GM23338 (cell line): ENCODE measurements around the gene MOB2. TPM values are rescaled to one million over a fixed set of nuclear protein-coding genes. Genes with fewer than 3 reads are reported as not detected.

Experiments used
- ATAC-seq: fragments of 200-7000 bp; cut with Tn5 transposase; 3 replicates; pipeline ENCODE4 v1.9.1; 2020
- DNase-seq: peaks from one replicate; pipeline ENCODE4 v3.0.0-alpha.2; 2015; ENCODE audit warnings: low spot score
- H2AFZ ChIP-seq: fragments of 200-600 bp; sonication (generic); 2 replicates; pipeline ENCODE4 v1.8.0; 2016; ENCODE audit warnings: antibody characterized with exemption, mild to moderate bottlenecking, moderate library complexity
- H3F3A ChIP-seq: fragments of 200-600 bp; sonication (generic); replicated peaks from 2 replicates; pipeline ENCODE4 v1.8.0; 2017; ENCODE audit warnings: antibody characterized with exemption, mixed run types, low read depth
- H3K27ac ChIP-seq: fragments of 200-600 bp; sonication (generic); 2 replicates; pipeline ENCODE4 v1.6.1; 2016; ENCODE audit warnings: low read depth
- H3K27me3 ChIP-seq: fragments of 200-600 bp; sonication (generic); 2 replicates; pipeline ENCODE4 v1.8.0; 2016; ENCODE audit warnings: mild to moderate bottlenecking, mixed run types, moderate library complexity; ENCODE audit not compliant: insufficient read depth
- H3K36me3 ChIP-seq: fragments of 200-600 bp; sonication (generic); 2 replicates; pipeline ENCODE4 v1.8.0; 2016; ENCODE audit warnings: mild to moderate bottlenecking; ENCODE audit not compliant: insufficient read depth
- H3K4me1 ChIP-seq: fragments of 200-600 bp; sonication (generic); 2 replicates; pipeline ENCODE4 v1.8.0; 2016; ENCODE audit warnings: mild to moderate bottlenecking, moderate library complexity; ENCODE audit not compliant: insufficient read depth
- H3K4me2 ChIP-seq: fragments of 200-600 bp; sonication (generic); 2 replicates; pipeline ENCODE4 v1.7.1; 2017; ENCODE audit warnings: mixed run types
- H3K4me3 ChIP-seq: fragments of 200-600 bp; sonication (generic); 2 replicates; pipeline ENCODE4 v1.6.1; 2016; ENCODE audit warnings: mixed run types
- H3K79me2 ChIP-seq: fragments of 200-600 bp; sonication (generic); replicated peaks from 2 replicates; pipeline ENCODE4 v1.8.0; 2017; ENCODE audit warnings: mild to moderate bottlenecking; ENCODE audit not compliant: insufficient read depth
- H3K9me2 ChIP-seq: fragments of 200-600 bp; sonication (generic); 2 replicates; pipeline ENCODE4 v1.8.0; 2017; ENCODE audit not compliant: insufficient read depth
- H4K20me1 ChIP-seq: fragments of 200-600 bp; sonication (generic); replicated peaks from 2 replicates; pipeline ENCODE4 v1.8.0; 2017; ENCODE audit warnings: mild to moderate bottlenecking; ENCODE audit not compliant: insufficient read depth
- H3K27ac Mint-ChIP-seq: 2 replicates; pipeline ENCODE4 v1.8.0; 2020; ENCODE audit warnings: inconsistent platforms, mild to moderate bottlenecking, moderate library complexity, mixed read lengths
- H3K27me3 Mint-ChIP-seq: 3 replicates; pipeline ENCODE4 v1.8.0; 2022; ENCODE audit warnings: low read depth, mild to moderate bottlenecking, moderate library complexity, mixed read lengths, inconsistent platforms; ENCODE audit not compliant: insufficient read depth, poor library complexity
- H3K36me3 Mint-ChIP-seq: 3 replicates; pipeline ENCODE4 v1.8.0; 2021; ENCODE audit warnings: low read depth, mild to moderate bottlenecking, inconsistent platforms, moderate library complexity, mixed read lengths
- H3K4me1 Mint-ChIP-seq: 3 replicates; pipeline ENCODE4 v1.8.0; 2020; ENCODE audit warnings: mild to moderate bottlenecking, inconsistent platforms, mixed read lengths
- H3K4me3 Mint-ChIP-seq: 3 replicates; pipeline ENCODE4 v1.8.0; 2021; ENCODE audit warnings: moderate library complexity, mild to moderate bottlenecking, inconsistent platforms, mixed read lengths
- H3K9me3 Mint-ChIP-seq: 3 replicates; pipeline ENCODE4 v1.8.0; 2020; ENCODE audit warnings: moderate library complexity, mild to moderate bottlenecking, inconsistent platforms, mixed read lengths
- CREB1 ChIP-seq: fragments of 250-450 bp; sonication (Bioruptor Pico); IDR thresholded peaks from 2 replicates; pipeline ENCODE4 v1.5.0; 2020; ENCODE audit warnings: low read depth, mild to moderate bottlenecking, moderate library complexity
- EZH2 ChIP-seq: fragments of 200-600 bp; sonication (generic); IDR thresholded peaks from one replicate; pipeline ENCODE4 v1.8.0; 2017; ENCODE audit warnings: antibody characterized with exemption, mild to moderate bottlenecking, low read depth; ENCODE audit not compliant: unreplicated experiment
- EZH2phosphoT487 ChIP-seq: fragments of 200-600 bp; sonication (generic); IDR thresholded peaks from one replicate; pipeline ENCODE4 v1.8.1; 2018; ENCODE audit warnings: antibody characterized with exemption; ENCODE audit not compliant: unreplicated experiment
- JUNB ChIP-seq: IDR thresholded peaks from one replicate; pipeline ENCODE4 v1.6.1; 2016; ENCODE audit warnings: antibody characterized with exemption; ENCODE audit not compliant: unreplicated experiment
- NANOG ChIP-seq: IDR thresholded peaks from 2 replicates; pipeline ENCODE4 v1.6.1; 2016; ENCODE audit warnings: antibody characterized with exemption, borderline replicate concordance
- POLR2AphosphoS5 ChIP-seq: IDR thresholded peaks from 2 replicates; pipeline ENCODE4 v1.6.1; 2016; ENCODE audit warnings: antibody characterized with exemption, low read depth
- STAT1 ChIP-seq: IDR thresholded peaks from one replicate; pipeline ENCODE4 v1.6.1; 2016; ENCODE audit warnings: antibody characterized with exemption; ENCODE audit not compliant: unreplicated experiment
- ZNF114 ChIP-seq: fragments of 250-450 bp; sonication (Bioruptor Pico); IDR thresholded peaks from 2 replicates; pipeline ENCODE4 v1.5.0; 2020; ENCODE audit warnings: mild to moderate bottlenecking, moderate library complexity
- ZNF331 ChIP-seq: fragments of 250-450 bp; sonication (Bioruptor Pico); IDR thresholded peaks from 2 replicates; pipeline ENCODE4 v1.5.0; 2020; ENCODE audit warnings: low read depth, mild to moderate bottlenecking, moderate library complexity
- polyA plus RNA-seq: library from polyadenylated mRNA; unstranded; fragments of >200 nt; fragmentation: Nextera tagmentation; extraction: Ambion mirVana; gene quantifications from 2 replicates; pipeline ENCODE4 v1.2.1, GENCODE V29; 2016
- total RNA-seq: library from RNA; depleted of rRNA; stranded (reverse); fragments of >200 nt; shearing (Covaris generic); gene quantifications from 2 replicates; pipeline ENCODE4 v1.2.3, GENCODE V29; 2014
- TF ChIP-seq, protein P1 (sequence below): IDR thresholded peaks from 2 replicates; pipeline ENCODE4 v1.6.1; 2016; ENCODE audit warnings: antibody characterized with exemption
- TF ChIP-seq, protein P2 (sequence below): fragments of 250-450 bp; sonication (Bioruptor Pico); IDR thresholded peaks from 2 replicates; pipeline ENCODE4 v1.5.0; 2020; ENCODE audit warnings: mild to moderate bottlenecking, moderate library complexity
- TF ChIP-seq, protein P3 (sequence below), 2 experiments: fragments of 200-600 bp in 1 of 2; sonication (generic) in 1 of 2; conservative IDR thresholded peaks; 2 replicates each; pipeline versions ENCODE4 v1.5.1 to v1.6.1; 2016 to 2017; ENCODE audit warnings: antibody characterized with exemption in 2 of 2, low read depth in 2 of 2, mild to moderate bottlenecking in 2 of 2, moderate library complexity in 1 of 2
- TF ChIP-seq, protein P4 (sequence below): IDR thresholded peaks from one replicate; pipeline ENCODE4 v1.6.1; 2018; ENCODE audit warnings: antibody characterized with exemption; ENCODE audit not compliant: unreplicated experiment

MOB2 gene
- total and polyA plus RNA-seq, 2 experiments from 2014 or later, result 10.1 to 19.7 TPM

DNA sequence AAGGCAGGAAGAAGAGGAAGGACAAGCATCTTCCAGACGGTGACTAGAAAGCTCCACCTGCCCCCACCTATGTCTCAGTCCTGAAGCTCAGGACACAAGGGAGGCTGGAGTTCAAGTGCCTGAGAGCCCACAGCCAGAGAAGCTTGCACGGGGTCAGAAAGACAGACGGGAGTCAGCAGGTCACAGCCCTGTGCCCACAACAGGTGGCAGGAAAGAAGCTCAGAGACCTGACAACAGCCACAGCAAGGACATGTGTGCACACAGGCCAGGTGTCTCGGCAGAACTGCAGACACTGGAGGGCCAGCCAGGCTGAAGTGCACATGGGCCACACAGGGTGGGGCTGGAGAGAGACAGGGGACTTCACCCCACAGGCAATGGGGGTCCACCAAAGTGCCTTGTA is 37.2 kb upstream of the MOB2 start:
- no peaks in the 10 kb centered on the region for H3K9me3 Mint-ChIP-seq
- H3K27ac Mint-ChIP-seq, result no peak overlapping the region
- H3K4me3 Mint-ChIP-seq, result no peak overlapping the region
- Histone ChIP-seq H3K4me2 (no peak overlapping the region), H2AFZ (no peak overlapping the region), H3K4me1 (no peaks in the 10 kb centered on the region), H3K36me3 (no peaks in the 10 kb centered on the region), H3F3A (no peaks in the 10 kb centered on the region), H3K27ac (no peak overlapping the region), H3K4me3 (no peak overlapping the region), H3K79me2 (peaks cover 51% of the 10 kb centered on the region), H4K20me1 (peaks cover 7% of the 10 kb centered on the region), H3K27me3 (no peaks in the 10 kb centered on the region), H3K9me2 (no peaks in the 10 kb centered on the region)
- H3K4me1 Mint-ChIP-seq, result peaks cover 5% of the 10 kb centered on the region
- no peak for DNase-seq
- ATAC-seq, result no peak
- TF ChIP-seq STAT1, result no peak
- TF ChIP-seq, protein P1, sequence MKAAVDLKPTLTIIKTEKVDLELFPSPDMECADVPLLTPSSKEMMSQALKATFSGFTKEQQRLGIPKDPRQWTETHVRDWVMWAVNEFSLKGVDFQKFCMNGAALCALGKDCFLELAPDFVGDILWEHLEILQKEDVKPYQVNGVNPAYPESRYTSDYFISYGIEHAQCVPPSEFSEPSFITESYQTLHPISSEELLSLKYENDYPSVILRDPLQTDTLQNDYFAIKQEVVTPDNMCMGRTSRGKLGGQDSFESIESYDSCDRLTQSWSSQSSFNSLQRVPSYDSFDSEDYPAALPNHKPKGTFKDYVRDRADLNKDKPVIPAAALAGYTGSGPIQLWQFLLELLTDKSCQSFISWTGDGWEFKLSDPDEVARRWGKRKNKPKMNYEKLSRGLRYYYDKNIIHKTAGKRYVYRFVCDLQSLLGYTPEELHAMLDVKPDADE, result no peak
- TF ChIP-seq NANOG, result no peak
- no peak for TF ChIP-seq ZNF331
- TF ChIP-seq ZNF114 (CRISPR knock-in tag), result no peak
- TF ChIP-seq JUNB, result no peak
- TF ChIP-seq, protein P2, sequence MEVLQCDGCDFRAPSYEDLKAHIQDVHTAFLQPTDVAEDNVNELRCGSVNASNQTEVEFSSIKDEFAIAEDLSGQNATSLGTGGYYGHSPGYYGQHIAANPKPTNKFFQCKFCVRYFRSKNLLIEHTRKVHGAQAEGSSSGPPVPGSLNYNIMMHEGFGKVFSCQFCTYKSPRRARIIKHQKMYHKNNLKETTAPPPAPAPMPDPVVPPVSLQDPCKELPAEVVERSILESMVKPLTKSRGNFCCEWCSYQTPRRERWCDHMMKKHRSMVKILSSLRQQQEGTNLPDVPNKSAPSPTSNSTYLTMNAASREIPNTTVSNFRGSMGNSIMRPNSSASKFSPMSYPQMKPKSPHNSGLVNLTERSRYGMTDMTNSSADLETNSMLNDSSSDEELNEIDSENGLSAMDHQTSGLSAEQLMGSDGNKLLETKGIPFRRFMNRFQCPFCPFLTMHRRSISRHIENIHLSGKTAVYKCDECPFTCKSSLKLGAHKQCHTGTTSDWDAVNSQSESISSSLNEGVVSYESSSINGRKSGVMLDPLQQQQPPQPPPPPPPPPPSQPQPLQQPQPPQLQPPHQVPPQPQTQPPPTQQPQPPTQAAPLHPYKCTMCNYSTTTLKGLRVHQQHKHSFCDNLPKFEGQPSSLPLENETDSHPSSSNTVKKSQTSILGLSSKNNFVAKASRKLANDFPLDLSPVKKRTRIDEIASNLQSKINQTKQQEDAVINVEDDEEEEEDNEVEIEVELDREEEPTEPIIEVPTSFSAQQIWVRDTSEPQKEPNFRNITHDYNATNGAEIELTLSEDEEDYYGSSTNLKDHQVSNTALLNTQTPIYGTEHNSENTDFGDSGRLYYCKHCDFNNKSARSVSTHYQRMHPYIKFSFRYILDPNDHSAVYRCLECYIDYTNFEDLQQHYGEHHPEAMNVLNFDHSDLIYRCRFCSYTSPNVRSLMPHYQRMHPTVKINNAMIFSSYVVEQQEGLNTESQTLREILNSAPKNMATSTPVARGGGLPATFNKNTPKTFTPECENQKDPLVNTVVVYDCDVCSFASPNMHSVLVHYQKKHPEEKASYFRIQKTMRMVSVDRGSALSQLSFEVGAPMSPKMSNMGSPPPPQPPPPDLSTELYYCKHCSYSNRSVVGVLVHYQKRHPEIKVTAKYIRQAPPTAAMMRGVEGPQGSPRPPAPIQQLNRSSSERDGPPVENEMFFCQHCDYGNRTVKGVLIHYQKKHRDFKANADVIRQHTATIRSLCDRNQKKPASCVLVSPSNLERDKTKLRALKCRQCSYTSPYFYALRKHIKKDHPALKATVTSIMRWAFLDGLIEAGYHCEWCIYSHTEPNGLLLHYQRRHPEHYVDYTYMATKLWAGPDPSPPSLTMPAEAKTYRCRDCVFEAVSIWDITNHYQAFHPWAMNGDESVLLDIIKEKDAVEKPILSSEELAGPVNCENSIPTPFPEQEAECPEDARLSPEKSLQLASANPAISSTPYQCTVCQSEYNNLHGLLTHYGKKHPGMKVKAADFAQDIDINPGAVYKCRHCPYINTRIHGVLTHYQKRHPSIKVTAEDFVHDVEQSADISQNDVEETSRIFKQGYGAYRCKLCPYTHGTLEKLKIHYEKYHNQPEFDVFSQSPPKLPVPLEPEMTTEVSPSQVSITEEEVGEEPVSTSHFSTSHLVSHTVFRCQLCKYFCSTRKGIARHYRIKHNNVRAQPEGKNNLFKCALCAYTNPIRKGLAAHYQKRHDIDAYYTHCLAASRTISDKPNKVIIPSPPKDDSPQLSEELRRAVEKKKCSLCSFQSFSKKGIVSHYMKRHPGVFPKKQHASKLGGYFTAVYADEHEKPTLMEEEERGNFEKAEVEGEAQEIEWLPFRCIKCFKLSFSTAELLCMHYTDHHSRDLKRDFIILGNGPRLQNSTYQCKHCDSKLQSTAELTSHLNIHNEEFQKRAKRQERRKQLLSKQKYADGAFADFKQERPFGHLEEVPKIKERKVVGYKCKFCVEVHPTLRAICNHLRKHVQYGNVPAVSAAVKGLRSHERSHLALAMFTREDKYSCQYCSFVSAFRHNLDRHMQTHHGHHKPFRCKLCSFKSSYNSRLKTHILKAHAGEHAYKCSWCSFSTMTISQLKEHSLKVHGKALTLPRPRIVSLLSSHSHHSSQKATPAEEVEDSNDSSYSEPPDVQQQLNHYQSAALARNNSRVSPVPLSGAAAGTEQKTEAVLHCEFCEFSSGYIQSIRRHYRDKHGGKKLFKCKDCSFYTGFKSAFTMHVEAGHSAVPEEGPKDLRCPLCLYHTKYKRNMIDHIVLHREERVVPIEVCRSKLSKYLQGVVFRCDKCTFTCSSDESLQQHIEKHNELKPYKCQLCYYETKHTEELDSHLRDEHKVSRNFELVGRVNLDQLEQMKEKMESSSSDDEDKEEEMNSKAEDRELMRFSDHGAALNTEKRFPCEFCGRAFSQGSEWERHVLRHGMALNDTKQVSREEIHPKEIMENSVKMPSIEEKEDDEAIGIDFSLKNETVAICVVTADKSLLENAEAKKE, result no peak
- TF ChIP-seq CREB1 (CRISPR knock-in tag), result no peak
- no peak for TF ChIP-seq EZH2
- TF ChIP-seq POLR2AphosphoS5, result no peak
- TF ChIP-seq, protein P3, sequence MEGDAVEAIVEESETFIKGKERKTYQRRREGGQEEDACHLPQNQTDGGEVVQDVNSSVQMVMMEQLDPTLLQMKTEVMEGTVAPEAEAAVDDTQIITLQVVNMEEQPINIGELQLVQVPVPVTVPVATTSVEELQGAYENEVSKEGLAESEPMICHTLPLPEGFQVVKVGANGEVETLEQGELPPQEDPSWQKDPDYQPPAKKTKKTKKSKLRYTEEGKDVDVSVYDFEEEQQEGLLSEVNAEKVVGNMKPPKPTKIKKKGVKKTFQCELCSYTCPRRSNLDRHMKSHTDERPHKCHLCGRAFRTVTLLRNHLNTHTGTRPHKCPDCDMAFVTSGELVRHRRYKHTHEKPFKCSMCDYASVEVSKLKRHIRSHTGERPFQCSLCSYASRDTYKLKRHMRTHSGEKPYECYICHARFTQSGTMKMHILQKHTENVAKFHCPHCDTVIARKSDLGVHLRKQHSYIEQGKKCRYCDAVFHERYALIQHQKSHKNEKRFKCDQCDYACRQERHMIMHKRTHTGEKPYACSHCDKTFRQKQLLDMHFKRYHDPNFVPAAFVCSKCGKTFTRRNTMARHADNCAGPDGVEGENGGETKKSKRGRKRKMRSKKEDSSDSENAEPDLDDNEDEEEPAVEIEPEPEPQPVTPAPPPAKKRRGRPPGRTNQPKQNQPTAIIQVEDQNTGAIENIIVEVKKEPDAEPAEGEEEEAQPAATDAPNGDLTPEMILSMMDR (conservative IDR thresholded peaks at IDR 0.05; ENCODE audit: low read depth in 2 of 2), result no peak
- TF ChIP-seq, protein P4, sequence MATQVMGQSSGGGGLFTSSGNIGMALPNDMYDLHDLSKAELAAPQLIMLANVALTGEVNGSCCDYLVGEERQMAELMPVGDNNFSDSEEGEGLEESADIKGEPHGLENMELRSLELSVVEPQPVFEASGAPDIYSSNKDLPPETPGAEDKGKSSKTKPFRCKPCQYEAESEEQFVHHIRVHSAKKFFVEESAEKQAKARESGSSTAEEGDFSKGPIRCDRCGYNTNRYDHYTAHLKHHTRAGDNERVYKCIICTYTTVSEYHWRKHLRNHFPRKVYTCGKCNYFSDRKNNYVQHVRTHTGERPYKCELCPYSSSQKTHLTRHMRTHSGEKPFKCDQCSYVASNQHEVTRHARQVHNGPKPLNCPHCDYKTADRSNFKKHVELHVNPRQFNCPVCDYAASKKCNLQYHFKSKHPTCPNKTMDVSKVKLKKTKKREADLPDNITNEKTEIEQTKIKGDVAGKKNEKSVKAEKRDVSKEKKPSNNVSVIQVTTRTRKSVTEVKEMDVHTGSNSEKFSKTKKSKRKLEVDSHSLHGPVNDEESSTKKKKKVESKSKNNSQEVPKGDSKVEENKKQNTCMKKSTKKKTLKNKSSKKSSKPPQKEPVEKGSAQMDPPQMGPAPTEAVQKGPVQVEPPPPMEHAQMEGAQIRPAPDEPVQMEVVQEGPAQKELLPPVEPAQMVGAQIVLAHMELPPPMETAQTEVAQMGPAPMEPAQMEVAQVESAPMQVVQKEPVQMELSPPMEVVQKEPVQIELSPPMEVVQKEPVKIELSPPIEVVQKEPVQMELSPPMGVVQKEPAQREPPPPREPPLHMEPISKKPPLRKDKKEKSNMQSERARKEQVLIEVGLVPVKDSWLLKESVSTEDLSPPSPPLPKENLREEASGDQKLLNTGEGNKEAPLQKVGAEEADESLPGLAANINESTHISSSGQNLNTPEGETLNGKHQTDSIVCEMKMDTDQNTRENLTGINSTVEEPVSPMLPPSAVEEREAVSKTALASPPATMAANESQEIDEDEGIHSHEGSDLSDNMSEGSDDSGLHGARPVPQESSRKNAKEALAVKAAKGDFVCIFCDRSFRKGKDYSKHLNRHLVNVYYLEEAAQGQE, result no peak
- no peak for TF ChIP-seq EZH2phosphoT487
- H3K27me3 Mint-ChIP-seq, result peaks cover 5% of the 10 kb centered on the region
- no peaks in the 10 kb centered on the region for H3K36me3 Mint-ChIP-seq
